Naive thymus-derived CD4-positive, alpha-beta T cell (primary cell): Measurements from ENCODE around the gene OR10A6. TPM values are rescaled to one million over a fixed set of nuclear protein-coding genes. Genes with fewer than 3 reads are reported as not detected.

ENCODE experiments used
- ATAC-seq: fragments of 150-1000 bp; cut with Tn5 transposase; 2 replicates; pipeline ENCODE4 v1.10.0; 2021; ENCODE audit warnings: mild to moderate bottlenecking, moderate library complexity
- CTCF ChIA-PET: fragments of 350-600 bp; sonication (Branson Sonifier 250); formaldehyde crosslinking; loops from one replicate; lab custom pipeline; 2021; ENCODE audit warnings: antibody characterized with exemption; lab: Charles Lee
- POLR2A ChIA-PET: fragments of 350-600 bp; sonication (Branson Sonifier 250); formaldehyde crosslinking; loops from one replicate; lab custom pipeline; 2021; ENCODE audit warnings: antibody characterized with exemption, inconsistent platforms; lab: Charles Lee
- DNase-seq, 9 donors: peaks; one replicate each; pipeline versions ENCODE4 v3.0.0 to v3.0.0-alpha.2; 2020 to 2022; ENCODE audit warnings: mixed read lengths in 1 of 9
- H3K27ac ChIP-seq: one replicate; pipeline ENCODE4 v1.7.0; 2013; ENCODE audit warnings: mild to moderate bottlenecking, low read depth, low read length, moderate library complexity
- H3K27me3 ChIP-seq, 2 donors: one replicate each; pipeline ENCODE4 v1.7.0; 2013; ENCODE audit warnings: low read length in 2 of 2, mild to moderate bottlenecking in 2 of 2, moderate library complexity in 2 of 2; ENCODE audit not compliant: control insufficient read depth in 2 of 2, insufficient read depth in 2 of 2
- H3K36me3 ChIP-seq, 3 experiments: 1 replicate in 2 of 3; 2 replicates in 1 of 3; pipeline ENCODE4 v1.7.0; 2013; ENCODE audit warnings: low read length in 3 of 3, mild to moderate bottlenecking in 3 of 3, moderate library complexity in 1 of 3; ENCODE audit not compliant: insufficient read depth in 3 of 3, control insufficient read depth in 2 of 3
- H3K4me1 ChIP-seq, 2 donors: one replicate each; pipeline ENCODE4 v1.7.0; 2013; ENCODE audit warnings: low read length in 2 of 2, mild to moderate bottlenecking in 2 of 2, moderate library complexity in 1 of 2; ENCODE audit not compliant: control insufficient read depth in 2 of 2, insufficient read depth in 2 of 2
- H3K4me3 ChIP-seq: 2 replicates; pipeline ENCODE4 v1.7.0; 2013; ENCODE audit warnings: mild to moderate bottlenecking, low read length
- H3K9me3 ChIP-seq, 3 experiments: 1 replicate in 2 of 3; 2 replicates in 1 of 3; pipeline ENCODE4 v1.7.0; 2013; ENCODE audit warnings: low read length in 3 of 3; ENCODE audit not compliant: control insufficient read depth in 2 of 3
- H3K27ac Mint-ChIP-seq, 9 donors: one replicate each; pipeline ENCODE4 v1.8.0; 2020 to 2022; ENCODE audit warnings: mixed read lengths in 9 of 9, mild to moderate bottlenecking in 8 of 9, moderate library complexity in 5 of 9, inconsistent platforms in 2 of 9
- H3K27me3 Mint-ChIP-seq, 5 donors: one replicate each; pipeline ENCODE4 v1.8.0; 2021 to 2022; ENCODE audit warnings: mixed read lengths in 5 of 5, mild to moderate bottlenecking in 1 of 5
- H3K36me3 Mint-ChIP-seq, 5 donors: one replicate each; pipeline ENCODE4 v1.8.0; 2020 to 2022; ENCODE audit warnings: mixed read lengths in 5 of 5, mild to moderate bottlenecking in 3 of 5, inconsistent platforms in 1 of 5
- H3K4me1 Mint-ChIP-seq, 7 donors: one replicate each; pipeline ENCODE4 v1.8.0; 2020 to 2022; ENCODE audit warnings: mixed read lengths in 7 of 7, mild to moderate bottlenecking in 3 of 7, inconsistent platforms in 1 of 7
- H3K4me3 Mint-ChIP-seq, 10 donors: one replicate each; pipeline ENCODE4 v1.8.0; 2020 to 2022; ENCODE audit warnings: mild to moderate bottlenecking in 10 of 10, mixed read lengths in 10 of 10, moderate library complexity in 6 of 10, inconsistent platforms in 2 of 10
- H3K9me3 Mint-ChIP-seq, 11 donors: one replicate each; pipeline ENCODE4 v1.8.0; 2020 to 2022; ENCODE audit warnings: mixed read lengths in 11 of 11, mild to moderate bottlenecking in 4 of 11, inconsistent platforms in 1 of 11, moderate library complexity in 1 of 11
- intact Hi-C, 2 donors: fragments of 100-400 bp; cut with micrococcal nuclease; formaldehyde crosslinking; loops; one replicate each; pipeline ENCODE4 v1.15.1; 2023
- polyA plus RNA-seq, 2 donors: library from polyadenylated mRNA; unstranded; fragments of 300-500 nt; fragmentation: Illumina TruSeq; gene quantifications; one replicate each; pipeline ENCODE4 v1.2.3, GENCODE V29; 2021
- total RNA-seq, 6 experiments: library from RNA in 5 of 6; stranded (reverse) in 5 of 6; gene quantifications; 1 replicate in 5 of 6; 2 replicates in 1 of 6; pipeline ENCODE4 v1.2.3 and lab custom pipeline; 2021 to 2026

The OR10A6 gene
- total and polyA plus RNA-seq, 7 experiments from 2014 or later: not detected

DNA sequence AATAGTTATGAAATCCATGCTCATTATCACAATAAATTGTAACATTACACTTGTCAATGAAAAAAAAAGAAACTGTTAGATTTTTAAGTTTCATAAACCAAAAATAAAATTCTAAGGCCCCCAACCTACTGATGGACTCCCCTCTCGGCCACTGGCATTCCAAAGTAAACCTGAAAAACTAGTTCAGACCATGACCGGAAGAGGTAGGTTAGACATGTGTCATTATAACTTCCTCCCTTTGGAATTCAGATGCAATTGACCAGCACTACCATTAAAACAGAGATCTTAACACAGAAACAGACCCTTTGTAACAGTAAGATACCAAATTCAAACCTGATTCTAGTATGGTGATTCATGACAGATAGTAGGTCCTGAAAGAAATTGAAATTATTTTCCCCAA is 12.9 kb downstream of the OR10A6 start:
- no peaks in the 10 kb centered on the region for H3K9me3 ChIP-seq
- H3K4me3 ChIP-seq: no peak overlapping the region
- no peak overlapping the region for H3K27ac ChIP-seq
- no peaks in the 10 kb centered on the region for H3K36me3 ChIP-seq
- H3K27ac Mint-ChIP-seq: no peak overlapping the region
- no peaks in the 10 kb centered on the region for H3K4me1 ChIP-seq
- no peak overlapping the region for H3K4me3 Mint-ChIP-seq
- ChIA-PET CTCF (no interaction called here), POLR2A (no interaction called here)
- H3K9me3 Mint-ChIP-seq: no peaks in the 10 kb centered on the region
- peaks cover 0 to 2% of the 10 kb centered on the region in 2 donors for H3K27me3 ChIP-seq
- no peaks in the 10 kb centered on the region for H3K4me1 Mint-ChIP-seq
- peaks cover 0 to 10% (median 5%) of the 10 kb centered on the region in 5 donors for H3K27me3 Mint-ChIP-seq
- no peak for ATAC-seq
- H3K36me3 Mint-ChIP-seq: no peaks in the 10 kb centered on the region
- intact Hi-C loops: no loop called here
- no peak for DNase-seq

DNA sequence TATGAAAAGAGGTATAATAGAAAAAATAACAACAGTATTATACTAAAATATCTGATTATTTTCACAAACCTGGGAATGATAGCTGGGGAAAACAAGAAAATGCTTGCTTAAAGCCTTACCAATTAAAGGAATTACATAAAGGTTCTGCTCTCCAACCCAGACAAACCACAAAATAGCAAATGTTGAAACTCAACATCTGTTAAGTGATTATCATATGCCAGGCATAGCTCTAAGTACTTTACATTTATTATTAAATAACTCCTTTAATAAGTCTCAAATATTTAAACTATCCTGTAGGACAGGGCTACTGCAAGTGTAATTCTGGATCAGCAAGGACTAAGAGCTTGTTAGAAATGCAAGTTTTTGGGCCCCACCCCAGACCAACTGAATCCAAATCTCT is 20.1 kb downstream of the OR10A6 start:
- H3K27me3 ChIP-seq: peaks cover 0 to 3% of the 10 kb centered on the region in 2 donors
- no peaks in the 10 kb centered on the region for H3K4me1 ChIP-seq
- ATAC-seq (no peak), DNase-seq (no peak)
- no peak overlapping the region for H3K27ac Mint-ChIP-seq
- H3K36me3 ChIP-seq: no peaks in the 10 kb centered on the region
- no peak overlapping the region for H3K27ac ChIP-seq
- H3K4me3 ChIP-seq: no peak overlapping the region
- no peaks in the 10 kb centered on the region for H3K9me3 Mint-ChIP-seq
- ChIA-PET CTCF (no interaction called here), POLR2A (no interaction called here)
- intact Hi-C loops: no loop called here
- H3K36me3 Mint-ChIP-seq: no peaks in the 10 kb centered on the region
- H3K4me1 Mint-ChIP-seq: no peaks in the 10 kb centered on the region
- H3K9me3 ChIP-seq: no peaks in the 10 kb centered on the region
- peaks cover 17 to 37% (median 19%) of the 10 kb centered on the region in 5 donors for H3K27me3 Mint-ChIP-seq
- no peak overlapping the region for H3K4me3 Mint-ChIP-seq

DNA sequence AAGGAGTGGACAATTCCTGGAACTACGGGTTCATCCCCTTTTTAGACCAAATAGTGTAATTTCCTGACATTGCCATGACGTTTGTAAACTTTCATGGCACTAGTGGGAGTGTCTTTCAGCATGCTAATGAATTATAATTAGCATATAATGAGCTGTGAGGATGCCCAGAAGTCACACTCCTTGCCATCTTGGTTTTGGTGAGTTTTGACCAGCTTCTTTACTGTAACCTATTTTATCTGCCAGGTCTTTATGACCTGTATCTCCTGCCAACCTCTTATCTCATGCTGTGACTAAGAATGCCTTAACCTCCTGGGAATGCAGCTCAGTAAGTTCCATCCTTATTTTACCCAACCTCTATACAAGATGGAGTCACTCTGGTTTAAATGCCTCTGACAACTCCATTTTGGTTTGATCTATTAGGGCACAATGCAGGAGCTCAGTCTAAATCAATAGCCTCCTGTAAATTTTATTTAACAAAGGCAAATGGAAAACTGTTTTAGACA is 20.7 kb downstream of the OR10A6 start:
- H3K4me3 Mint-ChIP-seq: no peak overlapping the region
- H3K27ac ChIP-seq: no peak overlapping the region
- H3K4me1 Mint-ChIP-seq: no peaks in the 10 kb centered on the region
- no peaks in the 10 kb centered on the region for H3K36me3 ChIP-seq
- H3K4me1 ChIP-seq: no peaks in the 10 kb centered on the region
- no peak for ATAC-seq
- H3K27me3 ChIP-seq: peaks cover 0 to 3% of the 10 kb centered on the region in 2 donors
- POLR2A ChIA-PET: no interaction called here
- CTCF ChIA-PET: interaction anchor here (1.1 kb wide), 1 partner anchor 184 kb away, joined by 3 read pairs; no protein-coding TSS in a partner anchor
- H3K27me3 Mint-ChIP-seq: peaks cover 17 to 37% (median 24%) of the 10 kb centered on the region in 5 donors
- H3K9me3 Mint-ChIP-seq: no peaks in the 10 kb centered on the region
- H3K36me3 Mint-ChIP-seq: no peaks in the 10 kb centered on the region
- intact Hi-C loops: no loop called here
- no peak overlapping the region for H3K4me3 ChIP-seq
- H3K9me3 ChIP-seq: no peaks in the 10 kb centered on the region
- DNase-seq: no peak
- H3K27ac Mint-ChIP-seq: no peak overlapping the region

DNA sequence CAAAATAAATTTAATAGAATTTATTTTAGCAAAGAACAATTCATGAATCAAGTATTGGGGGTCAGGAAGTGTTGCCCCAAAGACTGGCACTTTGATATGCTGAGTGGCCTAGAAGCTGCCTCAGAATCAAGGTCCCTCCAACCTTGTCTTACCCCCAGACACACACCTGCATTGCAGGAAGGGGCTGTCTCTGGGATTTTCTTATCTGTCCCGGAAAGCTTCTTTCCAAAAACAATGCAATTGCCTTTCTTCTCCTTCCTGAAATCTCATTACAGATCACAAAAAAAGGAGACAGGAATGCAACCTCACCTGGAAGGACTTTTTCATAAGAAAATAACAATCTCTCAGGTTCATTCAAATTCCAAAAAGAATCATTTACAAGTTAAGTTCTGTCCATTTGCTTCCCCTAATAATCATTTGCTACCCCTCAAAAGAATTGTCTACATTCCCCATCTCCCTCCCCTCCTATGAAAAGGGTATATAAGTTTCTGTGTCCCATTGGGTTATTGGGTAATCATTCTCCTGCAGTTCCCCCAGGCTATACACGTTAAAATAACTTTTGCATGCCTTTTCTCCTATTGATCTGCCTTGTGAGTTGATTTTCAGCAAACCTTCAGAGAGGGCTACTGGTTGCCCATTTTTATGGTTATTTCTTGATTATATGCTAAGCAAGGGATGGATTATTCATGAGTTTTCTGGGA is 21.3 kb downstream of the OR10A6 start:
- intact Hi-C loops: no loop called here
- no peaks in the 10 kb centered on the region for H3K9me3 Mint-ChIP-seq
- peaks cover 17 to 38% (median 24%) of the 10 kb centered on the region in 5 donors for H3K27me3 Mint-ChIP-seq
- ChIA-PET POLR2A (no interaction called here), CTCF (interaction anchor here (1.1 kb wide), 1 partner anchor 185 kb away, joined by 3 read pairs; no protein-coding TSS in a partner anchor)
- H3K27me3 ChIP-seq: peaks cover 0 to 3% of the 10 kb centered on the region in 2 donors
- no peaks in the 10 kb centered on the region for H3K4me1 ChIP-seq
- no peak overlapping the region for H3K27ac Mint-ChIP-seq
- DNase-seq (no peak), ATAC-seq (no peak)
- H3K4me3 Mint-ChIP-seq: no peak overlapping the region
- H3K36me3 ChIP-seq: no peaks in the 10 kb centered on the region
- no peaks in the 10 kb centered on the region for H3K9me3 ChIP-seq
- H3K27ac ChIP-seq: no peak overlapping the region
- no peaks in the 10 kb centered on the region for H3K4me1 Mint-ChIP-seq
- no peak overlapping the region for H3K4me3 ChIP-seq
- H3K36me3 Mint-ChIP-seq: no peaks in the 10 kb centered on the region

DNA sequence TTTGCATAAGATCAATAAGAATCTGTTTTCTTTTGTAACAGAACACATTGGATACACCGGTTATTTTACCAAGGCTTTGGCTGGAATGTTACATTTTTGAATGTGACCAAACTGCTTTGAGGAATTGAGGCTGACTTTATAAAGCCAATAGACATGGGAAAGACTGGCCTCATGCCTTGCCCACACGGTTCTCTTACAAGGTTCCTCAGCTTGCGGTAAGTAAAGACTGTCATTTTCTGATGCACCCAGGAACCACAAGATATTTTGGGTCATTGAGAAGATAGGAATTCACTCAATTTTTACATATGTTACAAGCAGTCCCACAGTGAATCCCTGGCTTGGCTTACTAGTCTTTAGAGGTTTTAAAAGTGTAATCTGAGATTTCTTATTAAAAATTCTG is 23.9 kb downstream of the OR10A6 start:
- Histone ChIP-seq H3K36me3 (no peaks in the 10 kb centered on the region), H3K4me3 (no peak overlapping the region), H3K27me3 (peaks cover 0 to 3% of the 10 kb centered on the region in 2 donors), H3K9me3 (no peaks in the 10 kb centered on the region), H3K4me1 (no peaks in the 10 kb centered on the region), H3K27ac (no peak overlapping the region)
- no peaks in the 10 kb centered on the region for H3K4me1 Mint-ChIP-seq
- ChIA-PET CTCF (no interaction called here), POLR2A (no interaction called here)
- H3K9me3 Mint-ChIP-seq: no peaks in the 10 kb centered on the region
- no peak overlapping the region for H3K27ac Mint-ChIP-seq
- no peaks in the 10 kb centered on the region for H3K36me3 Mint-ChIP-seq
- no peak for ATAC-seq
- DNase-seq: no peak
- no peak overlapping the region for H3K4me3 Mint-ChIP-seq
- H3K27me3 Mint-ChIP-seq: peaks cover 23 to 55% (median 25%) of the 10 kb centered on the region in 5 donors
- intact Hi-C loops: no loop called here

DNA sequence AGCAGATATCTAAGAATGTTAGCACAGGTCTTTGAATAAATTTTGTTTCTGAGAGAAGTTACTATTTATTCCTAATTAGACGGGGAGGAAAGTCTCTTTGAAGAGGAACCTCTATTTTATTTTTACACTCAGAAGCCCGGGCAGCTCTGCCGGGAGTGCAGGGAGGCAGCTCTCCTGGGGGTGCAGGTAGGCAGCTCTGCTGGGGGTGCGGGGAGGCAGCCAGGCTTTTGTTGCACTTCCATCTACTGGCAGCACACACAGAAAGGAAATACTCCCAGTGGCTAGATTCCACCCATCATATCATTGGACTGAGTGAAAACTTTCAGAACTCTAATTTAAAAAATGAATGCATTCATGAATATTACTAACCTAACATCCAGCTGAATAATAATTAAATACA is 24.6 kb downstream of the OR10A6 start:
- ChIA-PET CTCF (no interaction called here), POLR2A (no interaction called here)
- Histone ChIP-seq H3K4me3 (no peak overlapping the region), H3K27me3 (peaks cover 0 to 3% of the 10 kb centered on the region in 2 donors), H3K9me3 (no peaks in the 10 kb centered on the region), H3K4me1 (no peaks in the 10 kb centered on the region), H3K27ac (no peak overlapping the region), H3K36me3 (no peaks in the 10 kb centered on the region)
- Mint-ChIP-seq H3K4me1 (no peaks in the 10 kb centered on the region), H3K27me3 (peaks cover 22 to 53% (median 24%) of the 10 kb centered on the region in 5 donors), H3K4me3 (no peak overlapping the region), H3K9me3 (no peaks in the 10 kb centered on the region), H3K27ac (no peak overlapping the region), H3K36me3 (no peaks in the 10 kb centered on the region)
- intact Hi-C loops: no loop called here
- ATAC-seq: no peak
- no peak for DNase-seq

DNA sequence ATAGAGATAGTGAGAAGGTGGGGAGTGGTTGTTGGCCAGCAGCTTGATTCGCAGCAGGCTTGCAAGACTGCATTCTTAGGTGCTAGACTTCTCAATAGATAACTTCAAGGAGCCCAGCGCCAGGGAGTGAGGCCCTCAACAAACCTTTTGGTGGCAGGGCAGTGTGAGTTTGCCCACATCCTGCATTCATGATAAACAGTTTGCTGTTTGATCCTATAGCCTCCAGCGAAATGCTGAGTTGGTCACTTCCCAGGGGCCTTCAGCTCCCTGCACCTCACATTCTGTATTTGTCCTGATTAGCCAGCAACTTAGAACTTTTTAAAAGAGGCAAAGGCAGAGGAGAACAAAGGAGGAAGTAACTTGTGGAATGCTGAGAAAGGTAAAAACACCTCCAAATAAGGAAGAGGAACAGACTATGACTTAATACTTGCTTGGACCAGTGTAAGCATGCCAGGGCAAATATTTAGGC is 25.1 kb downstream of the OR10A6 start:
- intact Hi-C loops: no loop called here
- no peak overlapping the region for H3K4me3 ChIP-seq
- ChIA-PET CTCF (no interaction called here), POLR2A (no interaction called here)
- H3K27ac Mint-ChIP-seq: no peak overlapping the region
- DNase-seq (no peak), ATAC-seq (no peak)
- no peak overlapping the region for H3K27ac ChIP-seq
- no peaks in the 10 kb centered on the region for H3K36me3 ChIP-seq
- no peaks in the 10 kb centered on the region for H3K9me3 Mint-ChIP-seq
- no peak overlapping the region for H3K4me3 Mint-ChIP-seq
- H3K9me3 ChIP-seq: no peaks in the 10 kb centered on the region
- no peaks in the 10 kb centered on the region for H3K4me1 ChIP-seq
- no peaks in the 10 kb centered on the region for H3K4me1 Mint-ChIP-seq
- peaks cover 24 to 50% (median 26%) of the 10 kb centered on the region in 5 donors for H3K27me3 Mint-ChIP-seq
- H3K27me3 ChIP-seq: peaks cover 0 to 3% of the 10 kb centered on the region in 2 donors
- no peaks in the 10 kb centered on the region for H3K36me3 Mint-ChIP-seq
